Germinal center (tissue), 1 donor: Measurements from ENCODE around the gene AHR.

Source experiments
- DNase-seq: peaks from one replicate; pipeline ENCODE4 v3.0.0; 2012; ENCODE audit warnings: mixed read lengths, low spot score

Gene AHR

GRCh38 chr7:17304926-17305325, 6.5 kb downstream of the AHR start:
- no peak for DNase-seq

- no peak for DNase-seq
Measured at GRCh38 chr7:17305387-17306171, 7.1 kb downstream of the AHR start.

GRCh38 chr7:17307000-17307399, 8.5 kb downstream of the AHR start:
- DNase-seq, result no peak

- DNase-seq, result no peak
Measured at GRCh38 chr7:17307558-17307957, 9.1 kb downstream of the AHR start.

GRCh38 chr7:17307969-17308648, 9.7 kb downstream of the AHR start:
- no peak for DNase-seq

- no peak for DNase-seq
Measured at GRCh38 chr7:17311194-17311593, 12.7 kb downstream of the AHR start.

- DNase-seq, result no peak
Measured at GRCh38 chr7:17311952-17312351, 13.5 kb downstream of the AHR start.

GRCh38 chr7:17312641-17313040, 14.2 kb downstream of the AHR start:
- DNase-seq, result no peak

GRCh38 chr7:17313194-17313593, 14.7 kb downstream of the AHR start:
- no peak for DNase-seq

- no peak for DNase-seq
Measured at GRCh38 chr7:17315974-17316373, 17.5 kb downstream of the AHR start.

GRCh38 chr7:17318146-17318545, 19.7 kb downstream of the AHR start:
- no peak for DNase-seq

GRCh38 chr7:17319164-17320101, 21.0 kb downstream of the AHR start:
- DNase-seq, result no peak

GRCh38 chr7:17320102-17320497, 21.6 kb downstream of the AHR start:
- no peak for DNase-seq

- DNase-seq, result no peak
Measured at GRCh38 chr7:17320657-17321056, 22.2 kb downstream of the AHR start.

- DNase-seq, result no peak
Measured at GRCh38 chr7:17325364-17325763, 26.9 kb downstream of the AHR start.

GRCh38 chr7:17326378-17326777, 27.9 kb downstream of the AHR start:
- DNase-seq, result no peak

- no peak for DNase-seq
Measured at GRCh38 chr7:17328641-17329040, 30.2 kb downstream of the AHR start.

GRCh38 chr7:17329440-17329839, 31.0 kb downstream of the AHR start:
- no peak for DNase-seq

- no peak for DNase-seq
Measured at GRCh38 chr7:17331891-17332501, 33.5 kb downstream of the AHR start.

GRCh38 chr7:17333221-17333620, 34.8 kb downstream of the AHR start:
- DNase-seq, result no peak

GRCh38 chr7:17336168-17336567, 37.7 kb downstream of the AHR start:
- DNase-seq, result no peak

GRCh38 chr7:17339139-17339538, 40.7 kb downstream of the AHR start:
- DNase-seq, result no peak
